IMR-90 (cell line): Measurements from ENCODE around the gene HS6ST3. TPM values are rescaled to one million over a fixed set of nuclear protein-coding genes. Genes with fewer than 3 reads are reported as not detected.

Experiments used
- ATAC-seq: fragments of 200-7000 bp; cut with Tn5 transposase; 2 replicates; pipeline ENCODE4 v1.9.1; 2020; ENCODE audit warnings: low read depth, mild to moderate bottlenecking, moderate library complexity
- BruUV-seq: library from RNA; stranded (reverse); fragments of 400-500 nt; replicated peaks from 2 replicates; lab custom pipeline; 2021; lab: Mats Ljungman, UMichigan
- CTCF ChIA-PET: fragments of 300-600 bp; formaldehyde crosslinking; extraction: SDS; loops from one replicate; lab custom pipeline; 2021; ENCODE audit warnings: antibody characterized with exemption; lab: Yijun Ruan, JAX
- POLR2A ChIA-PET: fragments of 300-600 bp; sonication (Branson Sonifier 250); formaldehyde crosslinking; loops from one replicate; lab custom pipeline; 2022; ENCODE audit warnings: antibody characterized with exemption; ENCODE audit not compliant: unreplicated experiment; lab: Charles Lee
- DNase-seq: peaks from one replicate; pipeline ENCODE4 v3.0.0; 2013
- H2AFZ ChIP-seq: replicated peaks from 2 replicates; pipeline ENCODE3; 2013; ENCODE audit warnings: low read length, mild to moderate bottlenecking; ENCODE audit not compliant: poor library complexity
- H2AK5ac ChIP-seq: 2 replicates; pipeline ENCODE4 v1.6.1; 2013; ENCODE audit warnings: low read depth, low read length, inconsistent platforms
- H2AK9ac ChIP-seq: replicated peaks from 2 replicates; pipeline ENCODE3; 2013; ENCODE audit warnings: mild to moderate bottlenecking, low read depth, low read length, moderate library complexity; ENCODE audit not compliant: poor library complexity
- H2BK120ac ChIP-seq: 2 replicates; pipeline ENCODE4 v1.6.1; 2013; ENCODE audit warnings: low read depth, low read length, inconsistent platforms
- H2BK15ac ChIP-seq: 3 replicates; pipeline ENCODE4 v1.6.1; 2013; ENCODE audit warnings: low read depth, low read length, inconsistent platforms
- H2BK20ac ChIP-seq: 2 replicates; pipeline ENCODE4 v1.6.1; 2013; ENCODE audit warnings: low read depth, mild to moderate bottlenecking, inconsistent platforms, low read length, moderate library complexity
- H2BK5ac ChIP-seq: 2 replicates; pipeline ENCODE4 v1.6.1; 2013; ENCODE audit warnings: mild to moderate bottlenecking, low read depth, low read length, inconsistent platforms; ENCODE audit not compliant: poor library complexity, severe bottlenecking
- H3K14ac ChIP-seq: replicated peaks from 2 replicates; pipeline ENCODE4 v1.6.1; 2013; ENCODE audit warnings: low read depth, low read length, inconsistent platforms
- H3K18ac ChIP-seq: 2 replicates; pipeline ENCODE4 v1.6.1; 2013; ENCODE audit warnings: low read depth, low read length, control low read depth
- H3K23ac ChIP-seq: 2 replicates; pipeline ENCODE4 v1.6.1; 2013; ENCODE audit warnings: low read depth, low read length, inconsistent platforms
- H3K27ac ChIP-seq: 2 replicates; pipeline ENCODE4 v1.5.1; 2013; ENCODE audit warnings: mild to moderate bottlenecking, control low read depth, low read length; ENCODE audit not compliant: insufficient read depth
- H3K27me3 ChIP-seq: 2 replicates; pipeline ENCODE4 v1.6.1; 2013; ENCODE audit warnings: low read length; ENCODE audit not compliant: control insufficient read depth, insufficient read depth
- H3K36me3 ChIP-seq: 2 replicates; pipeline ENCODE4 v1.6.1; 2013; ENCODE audit warnings: low read length, mixed read lengths; ENCODE audit not compliant: control insufficient read depth, insufficient read depth
- H3K4ac ChIP-seq: 2 replicates; pipeline ENCODE4 v1.6.1; 2013; ENCODE audit warnings: low read depth, low read length, inconsistent platforms
- H3K4me1 ChIP-seq: 2 replicates; pipeline ENCODE4 v1.6.1; 2013; ENCODE audit warnings: low read length, mixed read lengths; ENCODE audit not compliant: control insufficient read depth, insufficient read depth
- H3K4me2 ChIP-seq: 2 replicates; pipeline ENCODE4 v1.6.1; 2013; ENCODE audit warnings: low read depth, mild to moderate bottlenecking, control low read depth, low read length, moderate library complexity
- H3K4me3 ChIP-seq: 2 replicates; pipeline ENCODE4 v1.5.1; 2013; ENCODE audit warnings: low read depth, mild to moderate bottlenecking, control low read depth, low read length, moderate library complexity; ENCODE audit not compliant: insufficient read depth
- H3K56ac ChIP-seq: 2 replicates; pipeline ENCODE4 v1.6.1; 2013; ENCODE audit warnings: low read length, inconsistent platforms; ENCODE audit not compliant: insufficient read depth; ENCODE audit errors: extremely low read depth
- H3K79me1 ChIP-seq, 2 experiments: 2 replicates each; pipeline ENCODE4 v1.6.1; 2013; ENCODE audit warnings: low read length in 2 of 2, inconsistent platforms in 1 of 2, low read depth in 1 of 2
- H3K9ac ChIP-seq: 2 replicates; pipeline ENCODE4 v1.6.1; 2013; ENCODE audit warnings: low read depth, low read length, control low read depth
- H3K9me1 ChIP-seq: 2 replicates; pipeline ENCODE4 v1.6.1; 2013; ENCODE audit warnings: low read length, inconsistent platforms; ENCODE audit not compliant: insufficient read depth
- H3K9me3 ChIP-seq: 2 replicates; pipeline ENCODE4 v1.6.1; 2013; ENCODE audit warnings: low read length; ENCODE audit not compliant: control insufficient read depth, insufficient read depth
- H4K20me1 ChIP-seq: 2 replicates; pipeline ENCODE4 v1.6.1; 2013; ENCODE audit warnings: low read length, inconsistent platforms; ENCODE audit not compliant: insufficient read depth
- H4K5ac ChIP-seq: 2 replicates; pipeline ENCODE4 v1.6.1; 2013; ENCODE audit warnings: mild to moderate bottlenecking, low read depth, low read length, control low read depth
- H4K8ac ChIP-seq, 2 experiments: 2 replicates each; pipeline ENCODE4 v1.6.1; 2013; ENCODE audit warnings: low read depth in 2 of 2, low read length in 2 of 2, control low read depth in 1 of 2, inconsistent platforms in 1 of 2
- H4K91ac ChIP-seq: 2 replicates; pipeline ENCODE4 v1.6.1; 2013; ENCODE audit warnings: low read depth, low read length, inconsistent platforms; ENCODE audit not compliant: insufficient read depth
- BHLHE40 ChIP-seq: fragments of 150-350 bp; IDR thresholded peaks from 2 replicates; pipeline ENCODE4 v1.6.1; 2016; ENCODE audit warnings: mild to moderate bottlenecking, low read depth, low read length
- CEBPB ChIP-seq: IDR thresholded peaks from 2 replicates; pipeline ENCODE4 v1.6.1; 2012; ENCODE audit warnings: low read depth, low read length, improper control_type of control experiment
- CHD1 ChIP-seq: IDR thresholded peaks from 2 replicates; pipeline ENCODE4 v1.6.1; 2012; ENCODE audit warnings: low read depth, low read length, improper control_type of control experiment
- CTCF ChIP-seq: conservative IDR thresholded peaks from 2 replicates; pipeline ENCODE4 v1.5.1; 2012; ENCODE audit warnings: mild to moderate bottlenecking, low read depth, low read length, improper control_type of control experiment
- ELK1 ChIP-seq: fragments of 150-350 bp; IDR thresholded peaks from 2 replicates; pipeline ENCODE4 v1.6.1; 2016; ENCODE audit warnings: low read depth, mild to moderate bottlenecking, low read length, moderate library complexity, borderline replicate concordance
- FOS ChIP-seq: fragments of 150-350 bp; IDR thresholded peaks from 2 replicates; pipeline ENCODE4 v1.6.1; 2016; ENCODE audit warnings: low read depth, low read length
- MAFK ChIP-seq: IDR thresholded peaks from 2 replicates; pipeline ENCODE4 v1.6.1; 2012; ENCODE audit warnings: low read depth, low read length, improper control_type of control experiment
- MAZ ChIP-seq: IDR thresholded peaks from 2 replicates; pipeline ENCODE4 v1.6.1; 2012; ENCODE audit warnings: low read depth, mild to moderate bottlenecking, low read length, improper control_type of control experiment, moderate library complexity, borderline replicate concordance
- NFE2L2 ChIP-seq: fragments of 150-350 bp; IDR thresholded peaks from 2 replicates; pipeline ENCODE4 v1.6.1; 2016; ENCODE audit warnings: low read depth, mild to moderate bottlenecking, low read length
- RAD21 ChIP-seq: IDR thresholded peaks from 2 replicates; pipeline ENCODE4 v1.6.1; 2012; ENCODE audit warnings: low read length, improper control_type of control experiment
- RCOR1 ChIP-seq: IDR thresholded peaks from 2 replicates; pipeline ENCODE4 v1.6.1; 2012; ENCODE audit warnings: mild to moderate bottlenecking, low read length, improper control_type of control experiment; ENCODE audit not compliant: insufficient replicate concordance
- RFX5 ChIP-seq: IDR thresholded peaks from 2 replicates; pipeline ENCODE4 v1.8.0; 2012; ENCODE audit warnings: low read depth, mild to moderate bottlenecking, low read length, moderate library complexity
- SMC3 ChIP-seq: fragments of 150-350 bp; IDR thresholded peaks from 2 replicates; pipeline ENCODE4 v1.6.1; 2016; ENCODE audit warnings: low read depth, mild to moderate bottlenecking, antibody characterized with exemption, low read length, moderate library complexity
- USF2 ChIP-seq: fragments of 150-350 bp; IDR thresholded peaks from 2 replicates; pipeline ENCODE4 v1.6.1; 2017; ENCODE audit warnings: mild to moderate bottlenecking, antibody characterized with exemption, low read length, low read depth
- WGBS, 2 experiments: methylation state at CpG; one replicate each; pipeline versions ENCODE4 v1.1.5 to v1.1.7; 2013; ENCODE audit warnings: missing lambda C conversion rate in 2 of 2; ENCODE audit not compliant: insufficient read length in 1 of 2; ENCODE audit errors: extremely low coverage in 2 of 2; 5-methylcytosine and 5-hydroxymethylcytosine counted together
- dilution Hi-C: fragments of 300-500 bp; cut with HindIII; formaldehyde crosslinking; loops from one replicate; pipeline ENCODE4 v1.14.3; 2018; ENCODE audit warnings: low sequenced_read_pairs; ENCODE audit not compliant: unreplicated experiment
- in situ Hi-C: fragments of 300-500 bp; cut with MboI; formaldehyde crosslinking; loops from 3 replicates; pipeline ENCODE4 v1.14.3; 2019; ENCODE audit warnings: low sequenced_read_pairs, inconsistent platforms, mixed read lengths
- intact Hi-C: fragments of 100-400 bp; cut with micrococcal nuclease; formaldehyde crosslinking; loops from 2 replicates; pipeline ENCODE4 v1.10.0; 2022
- polyA plus RNA-seq, 3 experiments: library from polyadenylated mRNA; depleted of rRNA; stranded (reverse); fragments of >200 nt; gene quantifications; 2 replicates each; pipeline ENCODE4 v1.2.3, GENCODE V29; 2012; ENCODE audit warnings: low replicate concordance in 1 of 3
- total RNA-seq: library from RNA; depleted of rRNA; stranded (reverse); fragments of >200 nt; gene quantifications from 2 replicates; pipeline ENCODE4 v1.2.3, GENCODE V29; 2012

Gene HS6ST3
- total and polyA plus RNA-seq, 2 of the 4 experiments (the other 2 are of a cell fraction), result not detected

- Histone ChIP-seq H3K27ac (no peak overlapping the region), H3K36me3 (no peaks in the 10 kb centered on the region), H4K8ac (no peak overlapping the region), H4K91ac (no peak overlapping the region), H3K4me3 (no peak overlapping the region), H4K5ac (no peak overlapping the region), H2BK120ac (no peak overlapping the region), H3K56ac (no peak overlapping the region), H3K4ac (no peak overlapping the region), H3K23ac (no peak overlapping the region), H3K4me2 (no peak overlapping the region), H3K9me1 (no peaks in the 10 kb centered on the region), H3K27me3 (no peaks in the 10 kb centered on the region), H3K4me1 (no peaks in the 10 kb centered on the region), H2BK15ac (no peak overlapping the region), H3K9me3 (no peaks in the 10 kb centered on the region; the same call in none of the 2 replicates), H4K20me1 (no peaks in the 10 kb centered on the region), H2AK5ac (no peak overlapping the region), H2AFZ (no peak overlapping the region), H2BK20ac (no peak overlapping the region), H3K18ac (no peak overlapping the region), H3K9ac (no peak overlapping the region), H3K79me1 (no peaks in the 10 kb centered on the region), H2AK9ac (no peak overlapping the region), H3K14ac (no peak overlapping the region), H2BK5ac (no peak overlapping the region)
- POLR2A ChIA-PET, result no interaction called here
- in situ Hi-C loops, result no loop called here
- dilution Hi-C loops, result no loop called here
- no CpG with 5 or more reads among the region's 3 CpGs for WGBS, 2 experiments
- no TSS peak for BruUV-seq
- DNase-seq (no peak), ATAC-seq (no peak)
- intact Hi-C loops, result no loop called here
- CTCF ChIA-PET, result no interaction called here
- no peak for TF ChIP-seq RAD21
- TF ChIP-seq FOS, result no peak
- no peak for TF ChIP-seq USF2
- no peak for TF ChIP-seq CHD1
- TF ChIP-seq SMC3, result no peak
- no peak for TF ChIP-seq ELK1
- no peak for TF ChIP-seq RCOR1
- TF ChIP-seq MAFK, result no peak
- no peak for TF ChIP-seq CEBPB
- no peak for TF ChIP-seq BHLHE40
- TF ChIP-seq RFX5, result no peak
- no peak for TF ChIP-seq MAZ
- no peak for TF ChIP-seq CTCF
- TF ChIP-seq NFE2L2, result no peak
Measured at GRCh38 chr13:96783511-96783910, 693.6 kb downstream of the HS6ST3 start.
